SJSA1 (cell line): ENCODE measurements around the gene OR52D1. TPM values are rescaled to one million over a fixed set of nuclear protein-coding genes. Genes with fewer than 3 reads are reported as not detected.

Source experiments
- DNase-seq, 2 experiments: peaks; one replicate each; pipeline ENCODE4 v3.0.0-alpha.2; 2015 to 2020; ENCODE audit warnings: low spot score in 2 of 2, low read depth in 1 of 2
- H3K27ac ChIP-seq: fragments of 250-450 bp; sonication (Bioruptor Pico); 2 replicates; pipeline ENCODE4 v1.5.1; 2020; ENCODE audit warnings: mild to moderate bottlenecking, moderate library complexity
- H3K27me3 ChIP-seq: fragments of 250-450 bp; sonication (Bioruptor Pico); replicated peaks from 2 replicates; pipeline ENCODE4 v1.5.1; 2020; ENCODE audit warnings: mild to moderate bottlenecking, moderate library complexity
- H3K36me3 ChIP-seq: fragments of 250-450 bp; sonication (Bioruptor Pico); 2 replicates; pipeline ENCODE4 v1.5.1; 2020; ENCODE audit warnings: mild to moderate bottlenecking
- H3K4me1 ChIP-seq: fragments of 250-450 bp; sonication (Bioruptor Pico); replicated peaks from 2 replicates; pipeline ENCODE4 v1.6.1; 2021; ENCODE audit warnings: mild to moderate bottlenecking
- H3K4me3 ChIP-seq: fragments of 250-450 bp; sonication (Bioruptor Pico); 2 replicates; pipeline ENCODE4 v1.5.1; 2020; ENCODE audit warnings: mild to moderate bottlenecking
- H3K9me3 ChIP-seq: fragments of 250-450 bp; sonication (Bioruptor Pico); replicated peaks from 2 replicates; pipeline ENCODE4 v1.5.1; 2020; ENCODE audit warnings: mild to moderate bottlenecking
- total RNA-seq: library from RNA; depleted of rRNA; stranded (reverse); fragments of >200 nt; shearing (Covaris generic); gene quantifications from 2 replicates; pipeline ENCODE4 v1.2.3, GENCODE V29; 2014; rRNA removed

OR52D1 gene
- total RNA-seq, result not detected in 2 replicates

DNA sequence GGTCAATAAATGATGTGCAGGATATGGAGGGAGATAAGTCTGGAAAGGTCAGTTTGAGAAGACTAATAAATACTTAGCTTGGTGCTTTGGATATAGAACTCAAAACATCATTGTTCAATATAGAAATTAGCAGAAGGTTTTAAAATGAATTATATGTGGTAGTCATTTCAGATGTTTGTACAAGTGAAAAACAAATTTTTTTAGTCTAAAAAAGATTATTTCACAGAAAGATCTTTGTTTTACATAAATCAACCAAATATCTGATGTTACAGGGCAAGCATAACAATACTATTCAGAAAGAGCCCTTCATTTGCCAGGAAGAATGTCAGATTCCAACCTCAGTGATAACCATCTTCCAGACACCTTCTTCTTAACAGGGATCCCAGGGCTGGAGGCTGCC lies at the start of gene OR52D1:
TSS of gene OR52D1 (plus strand) at position 301 of the 400 bp plus-strand sequence. CDS start at position 323, 22 bp downstream.
- no peak for DNase-seq
- Histone ChIP-seq H3K4me3 (no peak within 1 kb of the TSS), H3K36me3 (no peaks in the 10 kb centered on the region), H3K4me1 (no peaks in the 10 kb centered on the region), H3K27me3 (peaks cover 9% of the 10 kb centered on the region), H3K27ac (no peak within 1 kb of the TSS), H3K9me3 (no peaks in the 10 kb centered on the region)

DNA sequence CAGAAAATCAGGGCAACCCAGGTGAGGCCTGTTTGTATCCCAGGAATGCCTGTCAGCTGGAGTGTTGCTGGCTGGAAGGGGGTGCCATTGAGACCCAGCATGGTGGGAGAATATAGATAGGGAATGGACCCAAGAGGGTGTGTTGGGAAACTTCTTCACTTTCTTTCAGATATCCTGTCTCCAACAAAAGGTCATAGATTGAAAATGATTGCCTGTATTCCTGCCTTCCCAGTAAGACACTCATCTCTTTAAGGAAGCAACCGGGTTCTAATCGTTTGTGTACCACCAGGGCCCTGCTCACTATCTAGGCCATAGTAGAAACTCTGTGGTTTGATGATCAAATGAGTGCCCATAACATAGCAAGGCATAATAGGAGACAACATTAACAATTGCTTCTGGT lies 47.1 kb upstream of the OR52D1 start, which contains the start of gene OR51I1:
TSS of gene OR51I1 (minus strand) at position 101 of the 400 bp plus-strand sequence. CDS start at position 101, 0 bp downstream.
- Histone ChIP-seq H3K4me1 (no peaks in the 10 kb centered on the region), H3K36me3 (no peaks in the 10 kb centered on the region), H3K4me3 (no peak within 1 kb of the TSS), H3K27me3 (peaks cover 6% of the 10 kb centered on the region; the same call in 1 of the 2 replicates), H3K9me3 (no peaks in the 10 kb centered on the region), H3K27ac (no peak within 1 kb of the TSS)
- no peak for DNase-seq

DNA sequence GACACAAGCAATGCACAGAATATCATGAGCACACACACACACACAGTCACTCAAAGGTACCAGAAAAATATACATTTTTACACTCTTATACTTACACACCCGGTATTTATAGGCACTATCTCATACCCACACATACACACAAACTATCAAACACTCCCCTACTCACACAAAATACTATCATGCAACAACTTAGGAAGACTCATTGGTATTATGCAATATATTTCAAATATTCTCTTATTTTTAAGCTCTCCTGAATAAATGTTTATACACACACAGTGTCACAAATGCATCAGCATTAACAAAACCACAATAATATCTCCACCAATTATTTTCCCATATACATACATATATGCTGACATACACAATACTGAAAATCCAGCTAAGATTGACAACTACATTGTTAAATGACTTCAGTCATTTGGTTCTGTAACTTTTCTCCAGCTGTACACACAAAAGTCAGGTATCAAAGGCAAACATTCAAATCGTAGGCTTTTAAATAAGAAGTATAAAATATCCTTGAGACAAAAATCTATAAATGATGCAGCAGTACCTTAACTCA lies 44.6 kb upstream of the OR52D1 start:
- Histone ChIP-seq H3K27me3 (peaks cover 8% of the 10 kb centered on the region), H3K9me3 (no peaks in the 10 kb centered on the region), H3K4me1 (no peaks in the 10 kb centered on the region), H3K27ac (no peak overlapping the region), H3K4me3 (no peak overlapping the region), H3K36me3 (no peaks in the 10 kb centered on the region)
- DNase-seq, result no peak

DNA sequence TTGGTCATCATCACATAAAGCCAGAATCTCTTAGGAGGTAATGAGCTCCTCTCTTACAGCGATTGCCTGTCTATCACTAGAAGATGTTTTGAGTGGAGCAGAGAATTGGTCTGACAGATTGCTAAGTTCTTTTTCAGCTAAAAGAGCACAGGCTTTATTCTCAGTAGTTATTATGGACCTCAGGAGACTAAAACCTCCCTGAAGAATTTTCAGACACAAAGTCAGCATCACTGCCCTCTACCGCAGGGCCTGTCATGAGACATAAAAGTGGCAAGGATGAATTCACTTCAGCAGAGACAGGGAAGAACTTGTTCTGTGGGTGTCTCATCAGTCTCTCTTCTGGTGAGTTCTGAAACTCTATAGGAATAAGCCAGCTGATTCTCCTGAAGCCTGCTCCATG lies 39.5 kb upstream of the OR52D1 start, which contains the start of gene OR51I2:
TSS of gene OR51I2 (plus strand) at position 301 of the 400 bp plus-strand sequence. CDS start 4,166 bp downstream, outside the sequence.
- Histone ChIP-seq H3K27ac (no peak within 1 kb of the TSS), H3K27me3 (peaks cover 8% of the 10 kb centered on the region; the same call in 1 of the 2 replicates), H3K4me3 (no peak within 1 kb of the TSS), H3K4me1 (no peaks in the 10 kb centered on the region), H3K9me3 (no peaks in the 10 kb centered on the region), H3K36me3 (no peaks in the 10 kb centered on the region)
- DNase-seq, result no peak

DNA sequence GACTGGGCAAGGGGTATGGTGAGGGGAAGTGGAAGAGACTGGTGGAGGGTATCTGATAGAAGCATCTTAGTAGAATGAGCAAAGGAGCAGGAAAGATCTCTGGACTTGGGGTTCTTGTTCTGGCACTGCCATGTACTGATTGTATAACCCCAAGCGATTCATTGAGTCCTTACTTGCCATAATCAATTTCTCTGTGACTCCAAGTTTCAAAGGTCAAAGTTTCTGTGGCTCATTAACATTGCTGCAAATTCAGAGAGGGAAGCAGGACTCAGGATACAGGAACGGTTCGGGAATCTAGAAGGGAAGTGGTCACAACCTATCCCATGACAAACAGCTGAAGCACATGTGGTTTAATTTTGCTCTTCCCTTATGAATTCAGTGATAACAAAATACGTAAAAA lies 39.1 kb upstream of the OR52D1 start:
- H3K9me3 ChIP-seq, result no peaks in the 10 kb centered on the region
- no peak overlapping the region for H3K4me3 ChIP-seq
- H3K36me3 ChIP-seq, result no peaks in the 10 kb centered on the region
- H3K4me1 ChIP-seq, result no peaks in the 10 kb centered on the region
- peaks cover 7% of the 10 kb centered on the region; the same call in 1 of the 2 replicates for H3K27me3 ChIP-seq
- H3K27ac ChIP-seq, result no peak overlapping the region
- DNase-seq, result no peak

DNA sequence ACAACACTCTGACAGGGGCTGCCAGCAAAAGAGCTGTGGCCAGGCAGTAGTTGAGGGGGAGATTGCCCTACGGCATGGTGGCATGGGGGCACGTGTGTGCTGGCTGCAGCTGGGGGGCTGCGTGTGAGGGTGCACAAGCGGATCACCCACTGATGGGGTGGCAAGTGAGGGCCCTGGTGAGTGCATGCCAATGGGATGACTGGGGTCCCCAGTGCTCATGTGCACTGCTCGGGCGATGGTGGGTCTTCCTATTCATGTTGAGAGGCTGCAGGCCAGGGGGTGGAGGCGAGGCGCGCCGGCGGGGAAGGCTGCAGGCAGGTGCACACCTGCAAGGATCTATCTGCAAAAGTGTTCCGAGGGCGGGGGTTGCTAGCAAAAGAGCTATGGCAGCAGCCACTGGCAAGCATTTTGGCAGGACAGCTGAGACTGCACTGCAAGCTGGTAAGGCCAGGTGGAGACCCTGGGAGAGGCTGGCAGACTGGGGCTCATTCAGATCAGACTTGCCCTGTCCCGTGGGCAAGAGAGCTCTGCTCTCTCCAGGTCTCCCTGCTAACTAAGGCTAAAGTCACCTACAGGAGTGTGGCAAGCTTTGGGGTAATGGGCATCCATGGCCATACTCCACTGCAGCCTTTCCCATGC lies 27.4 kb upstream of the OR52D1 start:
- H3K27me3 ChIP-seq, result peaks cover 10% of the 10 kb centered on the region; the same call in 1 of the 2 replicates
- H3K9me3 ChIP-seq, result no peaks in the 10 kb centered on the region
- H3K27ac ChIP-seq, result no peak overlapping the region
- DNase-seq, result no peak
- H3K4me1 ChIP-seq, result no peaks in the 10 kb centered on the region
- no peaks in the 10 kb centered on the region for H3K36me3 ChIP-seq
- no peak overlapping the region for H3K4me3 ChIP-seq

DNA sequence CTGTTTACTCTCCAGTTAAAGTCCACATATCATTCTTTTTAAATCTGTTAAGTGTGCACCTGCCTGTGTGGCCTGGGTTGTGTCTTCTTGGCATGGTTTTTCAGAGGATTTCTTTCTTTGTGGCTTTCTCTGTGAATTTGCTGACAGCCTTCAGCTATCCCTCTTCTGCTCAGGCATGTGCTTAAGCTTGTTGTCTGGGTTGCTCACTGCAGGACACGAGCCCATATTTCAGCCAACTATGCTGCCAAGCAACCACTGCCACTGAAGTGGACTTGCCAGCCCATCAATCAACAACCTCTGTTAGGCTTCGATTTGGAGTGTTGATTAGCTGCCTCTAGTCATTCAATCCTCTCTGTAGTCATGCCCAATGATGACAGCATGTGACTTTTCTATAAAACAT lies 21.0 kb upstream of the OR52D1 start:
- H3K27me3 ChIP-seq, result peaks cover 2% of the 10 kb centered on the region; the same call in 1 of the 2 replicates
- DNase-seq, result no peak
- no peaks in the 10 kb centered on the region for H3K36me3 ChIP-seq
- no peak overlapping the region for H3K4me3 ChIP-seq
- H3K27ac ChIP-seq, result no peak overlapping the region
- no peaks in the 10 kb centered on the region for H3K4me1 ChIP-seq
- H3K9me3 ChIP-seq, result no peaks in the 10 kb centered on the region

DNA sequence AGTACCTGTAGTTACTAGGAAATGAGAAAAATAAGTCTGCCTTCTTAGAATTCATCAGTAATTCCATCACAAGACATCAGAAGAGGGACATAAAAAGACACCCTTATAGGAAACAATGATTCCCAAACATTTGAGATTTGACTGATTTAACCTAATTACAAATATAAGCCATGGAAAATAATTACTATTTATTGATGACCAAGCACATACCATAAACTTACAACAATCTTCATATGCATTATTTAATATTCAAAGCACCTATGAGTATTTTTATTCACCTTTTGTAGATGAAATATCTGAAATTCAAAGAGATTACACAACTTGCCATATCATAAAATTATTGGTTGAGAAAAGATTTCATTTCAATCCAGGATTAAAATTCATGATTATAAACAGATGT lies 14.6 kb upstream of the OR52D1 start:
- Histone ChIP-seq H3K4me3 (no peak overlapping the region), H3K9me3 (no peaks in the 10 kb centered on the region), H3K27ac (no peak overlapping the region), H3K4me1 (no peaks in the 10 kb centered on the region), H3K36me3 (no peaks in the 10 kb centered on the region), H3K27me3 (peaks cover 18% of the 10 kb centered on the region)
- DNase-seq, result no peak

DNA sequence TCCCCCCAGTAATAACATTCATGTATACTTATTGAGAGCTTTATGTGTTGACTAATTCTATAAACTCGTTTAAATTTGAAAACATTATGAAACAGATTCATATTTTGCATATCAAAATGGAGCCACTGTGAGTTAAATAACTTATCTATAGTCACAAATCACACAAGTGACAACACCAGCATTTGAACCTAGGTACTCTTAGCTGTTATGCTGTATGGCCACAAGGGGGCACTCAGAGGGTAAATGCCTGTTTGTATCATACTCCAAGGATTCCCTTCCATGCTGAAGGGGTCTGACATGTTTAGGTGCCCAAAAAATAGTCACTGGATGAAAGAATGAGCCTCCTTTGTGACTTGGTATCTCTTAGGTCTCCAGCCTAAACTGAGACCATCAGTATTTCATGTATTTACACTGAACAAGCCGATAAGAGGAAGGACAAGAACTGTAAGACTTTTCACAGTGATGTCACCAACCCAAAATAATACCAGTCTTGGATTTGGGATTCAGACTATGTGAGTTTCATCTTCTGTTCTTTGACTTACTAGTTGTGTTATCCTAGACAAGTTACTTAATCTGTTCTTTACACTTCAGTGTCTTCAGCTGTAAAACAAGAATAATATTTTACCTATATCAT lies 12.2 kb upstream of the OR52D1 start:
- DNase-seq, result peak; percentile 41 to 59

DNA sequence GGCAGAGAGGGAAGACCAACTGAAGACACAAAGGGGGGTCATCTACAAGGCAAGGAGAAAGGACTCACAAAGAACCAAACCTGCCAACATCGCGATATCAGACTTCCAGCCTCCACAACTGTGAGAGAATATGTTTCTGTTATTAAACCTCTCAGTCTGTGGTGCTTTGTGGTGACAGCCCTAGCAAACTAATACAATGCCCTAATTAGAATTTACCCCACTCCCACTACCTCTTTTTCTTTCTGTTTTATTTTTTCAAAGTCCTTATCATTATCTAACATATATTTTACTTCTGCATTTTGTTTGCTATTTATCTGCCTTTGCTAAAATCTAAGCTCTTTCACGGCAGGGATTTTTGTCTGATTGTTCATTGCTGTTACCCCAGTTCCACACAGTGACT lies 2.5 kb upstream of the OR52D1 start:
- Histone ChIP-seq H3K4me1 (no peaks in the 10 kb centered on the region), H3K27ac (no peak overlapping the region), H3K27me3 (peaks cover 6% of the 10 kb centered on the region; the same call in 1 of the 2 replicates), H3K9me3 (no peaks in the 10 kb centered on the region), H3K36me3 (no peaks in the 10 kb centered on the region), H3K4me3 (no peak overlapping the region)
- no peak for DNase-seq

More for the DNA sequence above, 12.2 kb upstream of the OR52D1 start:
- H3K4me3 ChIP-seq, result no peak overlapping the region
- no peaks in the 10 kb centered on the region for H3K9me3 ChIP-seq
- no peaks in the 10 kb centered on the region for H3K4me1 ChIP-seq
- peaks cover 18% of the 10 kb centered on the region for H3K27me3 ChIP-seq
- no peaks in the 10 kb centered on the region for H3K36me3 ChIP-seq
- H3K27ac ChIP-seq, result no peak overlapping the region

DNA sequence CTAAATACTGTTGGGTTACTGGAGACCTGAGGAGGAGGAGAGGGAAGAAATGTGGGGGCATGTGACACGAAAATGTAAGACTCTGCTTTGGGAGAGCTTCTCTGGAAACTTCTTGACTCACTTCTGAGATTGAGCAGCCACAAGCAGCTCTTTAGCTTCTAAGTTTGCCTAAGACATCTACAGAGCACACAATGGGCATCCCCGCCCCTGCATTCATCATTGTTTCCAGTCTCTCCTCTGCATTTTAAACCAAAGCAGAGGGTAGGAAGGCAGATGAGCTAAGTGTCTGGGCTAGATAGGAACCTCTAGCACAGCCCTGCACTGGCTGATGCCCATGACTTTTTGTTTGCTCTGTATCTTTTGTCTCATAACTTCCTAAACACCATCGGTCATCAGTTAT lies 2.1 kb upstream of the OR52D1 start:
- Histone ChIP-seq H3K9me3 (no peaks in the 10 kb centered on the region), H3K27ac (no peak overlapping the region), H3K27me3 (peaks cover 6% of the 10 kb centered on the region; the same call in 1 of the 2 replicates), H3K4me1 (no peaks in the 10 kb centered on the region), H3K4me3 (no peak overlapping the region), H3K36me3 (no peaks in the 10 kb centered on the region)
- DNase-seq, result no peak

DNA sequence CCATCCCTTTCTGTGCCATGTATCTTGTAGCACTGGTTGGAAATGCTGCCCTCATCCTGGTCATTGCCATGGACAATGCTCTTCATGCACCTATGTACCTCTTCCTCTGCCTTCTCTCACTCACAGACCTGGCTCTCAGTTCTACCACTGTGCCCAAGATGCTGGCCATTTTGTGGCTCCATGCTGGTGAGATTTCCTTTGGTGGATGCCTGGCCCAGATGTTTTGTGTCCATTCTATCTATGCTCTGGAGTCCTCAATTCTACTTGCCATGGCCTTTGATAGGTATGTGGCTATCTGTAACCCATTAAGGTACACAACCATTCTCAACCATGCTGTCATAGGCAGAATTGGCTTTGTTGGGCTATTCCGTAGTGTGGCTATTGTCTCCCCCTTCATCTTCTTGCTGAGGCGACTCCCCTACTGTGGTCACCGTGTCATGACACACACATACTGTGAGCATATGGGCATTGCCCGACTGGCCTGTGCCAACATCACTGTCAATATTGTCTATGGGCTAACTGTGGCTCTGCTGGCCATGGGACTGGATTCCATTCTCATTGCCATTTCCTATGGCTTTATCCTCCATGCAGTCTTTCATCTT lies 414 bp downstream of the OR52D1 start:
- Histone ChIP-seq H3K36me3 (no peaks in the 10 kb centered on the region), H3K4me3 (no peak overlapping the region), H3K9me3 (no peaks in the 10 kb centered on the region), H3K27me3 (peaks cover 14% of the 10 kb centered on the region), H3K27ac (no peak overlapping the region), H3K4me1 (no peaks in the 10 kb centered on the region)
- no peak for DNase-seq

DNA sequence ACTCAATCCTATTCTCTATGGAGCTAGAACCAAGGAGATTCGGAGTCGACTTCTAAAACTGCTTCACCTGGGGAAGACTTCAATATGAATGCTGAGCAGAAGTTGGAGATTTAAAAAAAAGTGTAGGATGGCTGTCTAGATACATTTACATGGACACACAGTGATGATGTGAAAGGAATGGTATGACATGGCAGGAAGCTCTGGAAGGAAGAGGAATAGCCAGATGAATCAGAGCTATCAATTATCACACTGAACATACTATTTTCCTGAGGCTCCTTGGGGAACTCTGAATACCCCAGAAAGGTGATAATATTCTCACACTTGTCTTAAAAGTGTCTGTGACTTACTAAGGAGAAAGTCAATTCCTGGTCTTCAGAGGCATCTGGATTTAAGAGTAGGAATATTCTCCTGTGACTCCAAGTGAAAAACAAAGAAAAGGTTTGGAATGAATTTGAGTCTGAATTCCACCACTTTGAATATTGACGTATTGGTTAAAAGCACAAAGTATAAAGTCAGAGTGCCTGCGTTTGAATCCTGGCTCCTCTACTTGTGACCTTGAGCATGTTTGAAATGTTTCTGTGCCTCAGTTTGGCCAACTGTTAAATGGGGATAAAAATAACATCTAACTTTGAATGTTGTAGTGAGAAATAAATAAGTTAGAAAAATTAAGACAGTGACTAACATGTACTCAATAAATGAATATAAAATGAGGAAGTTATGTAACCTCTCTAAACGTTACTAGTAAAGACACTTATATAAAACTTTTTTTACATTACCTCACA lies 1.3 kb downstream of the OR52D1 start:
- Histone ChIP-seq H3K4me3 (no peak overlapping the region), H3K36me3 (no peaks in the 10 kb centered on the region), H3K27me3 (peaks cover 20% of the 10 kb centered on the region), H3K9me3 (no peaks in the 10 kb centered on the region), H3K27ac (no peak overlapping the region), H3K4me1 (no peaks in the 10 kb centered on the region)
- no peak for DNase-seq
